PC-9 (cell line): ENCODE measurements around the gene VWDE. TPM values are rescaled to one million over a fixed set of nuclear protein-coding genes. Genes with fewer than 3 reads are reported as not detected.

ENCODE experiments used
- BruUV-seq: library from RNA; stranded (reverse); fragments of 400-500 nt; replicated peaks from 2 replicates; lab custom pipeline; 2021; lab: Mats Ljungman, UMichigan
- CTCF ChIA-PET: fragments of 300-600 bp; sonication (Branson Sonifier 250); formaldehyde crosslinking; loops from one replicate; lab custom pipeline; 2022; ENCODE audit warnings: antibody characterized with exemption; lab: Charles Lee
- POLR2A ChIA-PET: fragments of 300-600 bp; sonication (Branson Sonifier 250); formaldehyde crosslinking; loops from one replicate; lab custom pipeline; 2022; ENCODE audit warnings: antibody characterized with exemption; ENCODE audit not compliant: unreplicated experiment; lab: Charles Lee
- DNase-seq, 2 experiments: peaks; one replicate each; pipeline versions ENCODE4 v3.0.0 to v3.0.0-alpha.2; 2015 to 2022; ENCODE audit warnings: mixed read lengths in 1 of 2
- H2AFZ ChIP-seq: fragments of 200-600 bp; sonication (generic); 2 replicates; pipeline ENCODE4 v1.8.1; 2017; ENCODE audit warnings: antibody characterized with exemption
- H3F3A ChIP-seq: fragments of 200-600 bp; sonication (generic); 2 replicates; pipeline ENCODE4 v1.8.1; 2017; ENCODE audit warnings: antibody characterized with exemption, mild to moderate bottlenecking, low read depth; ENCODE audit not compliant: insufficient read depth
- H3K27ac ChIP-seq: fragments of 200-600 bp; sonication (generic); 2 replicates; pipeline ENCODE4 v1.6.1; 2016; ENCODE audit warnings: mixed run types
- H3K27me3 ChIP-seq: fragments of 200-600 bp; sonication (generic); 2 replicates; pipeline ENCODE4 v1.6.1; 2016; ENCODE audit warnings: low read depth, mixed run types; ENCODE audit not compliant: insufficient read depth
- H3K36me3 ChIP-seq: fragments of 200-600 bp; sonication (generic); 2 replicates; pipeline ENCODE4 v1.6.1; 2016; ENCODE audit warnings: low read depth, mixed run types
- H3K4me1 ChIP-seq: fragments of 200-600 bp; sonication (generic); replicated peaks from 2 replicates; pipeline ENCODE4 v1.6.1; 2016; ENCODE audit warnings: mixed run types; ENCODE audit not compliant: insufficient read depth
- H3K4me2 ChIP-seq: fragments of 200-600 bp; sonication (generic); 2 replicates; pipeline ENCODE4 v1.6.1; 2017; ENCODE audit warnings: mixed run types
- H3K4me3 ChIP-seq: fragments of 200-600 bp; sonication (generic); 2 replicates; pipeline ENCODE4 v1.6.1; 2016; ENCODE audit warnings: mixed run types
- H3K79me2 ChIP-seq: fragments of 200-600 bp; sonication (generic); 2 replicates; pipeline ENCODE4 v1.6.1; 2017; ENCODE audit warnings: low read depth, mixed run types
- H3K9me2 ChIP-seq: fragments of 200-600 bp; sonication (generic); 2 replicates; pipeline ENCODE4 v1.8.1; 2017; ENCODE audit warnings: mild to moderate bottlenecking; ENCODE audit not compliant: insufficient read depth
- H3K9me3 ChIP-seq: fragments of 200-600 bp; sonication (generic); 2 replicates; pipeline ENCODE4 v1.8.1; 2016; ENCODE audit warnings: low read depth; ENCODE audit not compliant: insufficient read depth
- H4K20me1 ChIP-seq: fragments of 200-600 bp; sonication (generic); 2 replicates; pipeline ENCODE4 v1.8.1; 2017; ENCODE audit not compliant: insufficient read depth
- EZH2 ChIP-seq: fragments of 200-600 bp; sonication (generic); IDR thresholded peaks from 2 replicates; pipeline ENCODE4 v1.8.0; 2017; ENCODE audit warnings: antibody characterized with exemption, low read depth
- intact Hi-C: fragments of 100-400 bp; cut with micrococcal nuclease; formaldehyde crosslinking; loops from one replicate; pipeline ENCODE4 v1.10.0; 2022; ENCODE audit not compliant: unreplicated experiment
- total RNA-seq: library from RNA; stranded (reverse); gene quantifications from 2 replicates; pipeline ENCODE4 v1.2.3, GENCODE V29; 2021
- TF ChIP-seq, protein P1 (sequence below): fragments of 200-600 bp; sonication (generic); conservative IDR thresholded peaks from 2 replicates; pipeline ENCODE4 v1.6.1; 2017; ENCODE audit warnings: mixed run types, antibody characterized with exemption, mild to moderate bottlenecking, moderate library complexity

VWDE gene
- total RNA-seq, 1 experiment from 2014 or later = 27.3 TPM

- CTCF ChIA-PET = no interaction called here
These were observed 32.5 kb upstream of the VWDE start for GRCh38 chr7:12436126-12436525.

DNA sequence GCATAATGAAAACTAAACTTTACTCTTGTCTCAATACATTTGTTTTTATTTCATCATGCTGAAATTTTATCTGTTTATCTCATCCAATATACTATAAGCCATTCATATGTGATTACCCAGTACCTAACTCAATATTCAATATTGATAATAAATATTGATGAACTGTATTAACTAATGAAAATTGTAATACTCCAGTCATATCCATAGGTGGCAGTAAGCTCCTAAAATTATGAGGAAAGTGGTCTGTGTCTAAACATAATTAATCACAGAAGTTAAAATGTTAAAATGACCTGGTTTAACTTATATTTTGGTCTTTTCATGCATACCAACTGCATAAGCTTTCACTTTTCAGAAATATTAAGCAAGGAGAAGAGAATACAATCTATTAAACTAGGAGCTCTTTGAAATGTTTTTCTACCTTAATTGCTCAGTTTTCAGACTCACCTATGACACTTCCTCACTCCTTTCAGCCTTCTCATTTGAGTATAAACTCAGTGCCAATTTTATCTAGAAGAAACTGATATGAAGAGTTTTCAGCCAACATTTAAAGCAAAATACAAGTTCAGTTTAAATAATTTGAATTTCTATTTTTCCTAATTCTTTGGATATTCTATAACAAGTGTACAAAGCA, 30.5 kb upstream of the VWDE start:
- no peak overlapping the region for H3K4me3 ChIP-seq
- H2AFZ ChIP-seq = no peak overlapping the region
- no peaks in the 10 kb centered on the region for H3K9me2 ChIP-seq
- TF ChIP-seq, protein P1, sequence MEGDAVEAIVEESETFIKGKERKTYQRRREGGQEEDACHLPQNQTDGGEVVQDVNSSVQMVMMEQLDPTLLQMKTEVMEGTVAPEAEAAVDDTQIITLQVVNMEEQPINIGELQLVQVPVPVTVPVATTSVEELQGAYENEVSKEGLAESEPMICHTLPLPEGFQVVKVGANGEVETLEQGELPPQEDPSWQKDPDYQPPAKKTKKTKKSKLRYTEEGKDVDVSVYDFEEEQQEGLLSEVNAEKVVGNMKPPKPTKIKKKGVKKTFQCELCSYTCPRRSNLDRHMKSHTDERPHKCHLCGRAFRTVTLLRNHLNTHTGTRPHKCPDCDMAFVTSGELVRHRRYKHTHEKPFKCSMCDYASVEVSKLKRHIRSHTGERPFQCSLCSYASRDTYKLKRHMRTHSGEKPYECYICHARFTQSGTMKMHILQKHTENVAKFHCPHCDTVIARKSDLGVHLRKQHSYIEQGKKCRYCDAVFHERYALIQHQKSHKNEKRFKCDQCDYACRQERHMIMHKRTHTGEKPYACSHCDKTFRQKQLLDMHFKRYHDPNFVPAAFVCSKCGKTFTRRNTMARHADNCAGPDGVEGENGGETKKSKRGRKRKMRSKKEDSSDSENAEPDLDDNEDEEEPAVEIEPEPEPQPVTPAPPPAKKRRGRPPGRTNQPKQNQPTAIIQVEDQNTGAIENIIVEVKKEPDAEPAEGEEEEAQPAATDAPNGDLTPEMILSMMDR = peak; percentile 84
- no peak for TF ChIP-seq EZH2
- CTCF ChIA-PET = interaction anchor here (1.4 kb wide), 2 partner anchors 25 to 56 kb away, joined by 4 to 10 read pairs; no protein-coding TSS in a partner anchor
- no peaks in the 10 kb centered on the region for H3F3A ChIP-seq
- no peaks in the 10 kb centered on the region for H3K4me1 ChIP-seq
- no peak overlapping the region for H3K27ac ChIP-seq
- H4K20me1 ChIP-seq = no peaks in the 10 kb centered on the region
- no TSS peak for BruUV-seq
- POLR2A ChIA-PET = no interaction called here
- H3K27me3 ChIP-seq = no peaks in the 10 kb centered on the region
- intact Hi-C loops = loop anchor here (10.0 kb wide), 1 partner anchor 61 kb away; no protein-coding TSS in a partner anchor
- H3K4me2 ChIP-seq = no peak overlapping the region
- no peak for DNase-seq
- H3K9me3 ChIP-seq = no peaks in the 10 kb centered on the region
- H3K79me2 ChIP-seq = no peaks in the 10 kb centered on the region
- H3K36me3 ChIP-seq = no peaks in the 10 kb centered on the region

More at GRCh38 chr7:12436126-12436525, 32.5 kb upstream of the VWDE start:
- no peaks in the 10 kb centered on the region for H3K36me3 ChIP-seq
- DNase-seq = no peak
- no peak overlapping the region for H3K27ac ChIP-seq
- H3F3A ChIP-seq = no peaks in the 10 kb centered on the region
- H3K79me2 ChIP-seq = no peaks in the 10 kb centered on the region
- no peak for TF ChIP-seq EZH2
- TF ChIP-seq, protein P1 = no peak
- BruUV-seq = no TSS peak
- H3K27me3 ChIP-seq = no peaks in the 10 kb centered on the region
- H3K4me1 ChIP-seq = no peaks in the 10 kb centered on the region
- H3K9me3 ChIP-seq = no peaks in the 10 kb centered on the region
- intact Hi-C loops = loop anchor here (10.0 kb wide), 1 partner anchor 59 kb away; no protein-coding TSS in a partner anchor
- H3K9me2 ChIP-seq = no peaks in the 10 kb centered on the region
- H3K4me3 ChIP-seq = no peak overlapping the region
- POLR2A ChIA-PET = interaction anchor here (0.5 kb wide), 1 partner anchor 21 kb away, joined by 10 read pairs; no protein-coding TSS in a partner anchor
- H3K4me2 ChIP-seq = no peak overlapping the region
- no peaks in the 10 kb centered on the region for H4K20me1 ChIP-seq
- H2AFZ ChIP-seq = no peak overlapping the region

DNA sequence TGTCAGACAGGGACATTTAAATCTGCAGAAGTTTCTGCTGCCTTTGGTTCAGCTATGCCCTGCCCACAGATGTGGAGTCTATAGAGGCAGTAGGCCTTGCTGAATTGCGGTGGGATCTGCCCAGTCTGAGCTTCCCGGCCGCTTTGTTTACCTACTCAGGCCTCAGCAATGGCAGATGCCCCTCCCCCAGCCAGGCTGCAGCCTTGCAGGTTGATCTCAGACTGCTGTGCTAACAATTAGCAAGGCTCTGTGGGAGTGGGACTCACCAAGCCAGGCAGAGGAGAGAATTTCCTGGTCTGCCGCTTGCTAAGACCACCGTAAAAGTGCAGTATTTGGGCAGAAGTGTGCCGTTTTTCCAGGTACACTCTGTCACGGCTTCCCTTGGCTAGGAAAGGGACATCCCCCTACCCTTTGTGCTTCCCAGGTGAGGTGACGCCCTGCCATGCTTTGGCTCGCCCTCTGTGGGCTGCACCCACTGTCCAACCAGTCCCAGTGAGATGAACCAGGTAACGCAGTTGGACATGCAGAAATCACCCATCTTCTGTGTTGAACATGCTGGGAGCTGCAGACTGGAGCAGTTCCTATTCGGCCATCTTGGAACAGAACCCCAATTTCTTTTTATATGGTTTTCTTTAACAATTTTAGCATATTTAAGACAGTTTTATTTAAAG, 28.4 kb upstream of the VWDE start:
- no TSS peak for BruUV-seq
- H3K9me2 ChIP-seq = no peaks in the 10 kb centered on the region
- ChIA-PET POLR2A (no interaction called here), CTCF (no interaction called here)
- no peak overlapping the region for H2AFZ ChIP-seq
- no peak for DNase-seq
- H3F3A ChIP-seq = no peaks in the 10 kb centered on the region
- H3K79me2 ChIP-seq = no peaks in the 10 kb centered on the region
- no peak for TF ChIP-seq EZH2
- TF ChIP-seq, protein P1 = no peak
- no peaks in the 10 kb centered on the region; the same call in 1 of the 2 replicates for H3K9me3 ChIP-seq
- H3K4me3 ChIP-seq = no peak overlapping the region
- H3K4me1 ChIP-seq = no peaks in the 10 kb centered on the region
- no peak overlapping the region for H3K4me2 ChIP-seq
- no peak overlapping the region for H3K27ac ChIP-seq
- no peaks in the 10 kb centered on the region for H3K27me3 ChIP-seq
- no peaks in the 10 kb centered on the region for H3K36me3 ChIP-seq
- no peaks in the 10 kb centered on the region for H4K20me1 ChIP-seq
- intact Hi-C loops = loop anchor here (10.0 kb wide), 1 partner anchor 63 kb away; no protein-coding TSS in a partner anchor
